Head of caudate nucleus (tissue), 42 donors: ENCODE measurements around the gene UBE2E2.

Experiments used
- DNase-seq, 42 donors: peaks; one replicate each; pipeline versions ENCODE4 v3.0.0 to v3.0.0-alpha.2; 2020 to 2021; ENCODE audit warnings: mixed read lengths in 7 of 42
- intact Hi-C: fragments of 100-400 bp; cut with DNase I; formaldehyde crosslinking; loops from one replicate; pipeline ENCODE4 v1.15.0; 2022

UBE2E2 gene

DNA sequence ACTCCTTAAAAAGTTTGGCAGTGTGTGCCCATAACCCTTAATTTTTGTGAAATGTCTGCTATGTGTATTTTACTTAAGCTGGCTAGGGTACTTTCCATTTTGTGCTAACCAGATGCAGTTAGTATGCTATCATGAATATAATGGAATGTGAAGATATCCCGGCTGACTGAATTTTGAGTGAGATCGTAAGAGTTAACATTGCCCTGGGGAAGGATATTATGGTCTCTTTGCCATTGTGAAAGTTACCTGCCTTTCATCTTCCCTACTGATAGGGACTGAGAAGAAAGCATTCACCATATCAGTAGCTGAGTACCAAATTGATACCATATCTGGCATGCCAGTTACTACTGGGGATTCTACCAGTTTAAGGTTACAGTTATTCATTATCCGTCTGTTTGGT, 243.2 kb downstream of the UBE2E2 start:
- intact Hi-C loops: no loop called here
- DNase-seq: no peak

GRCh38 chr3:23448998-23449537, 245.9 kb downstream of the UBE2E2 start:
- DNase-seq: no peak
- intact Hi-C loops: no loop called here

DNA sequence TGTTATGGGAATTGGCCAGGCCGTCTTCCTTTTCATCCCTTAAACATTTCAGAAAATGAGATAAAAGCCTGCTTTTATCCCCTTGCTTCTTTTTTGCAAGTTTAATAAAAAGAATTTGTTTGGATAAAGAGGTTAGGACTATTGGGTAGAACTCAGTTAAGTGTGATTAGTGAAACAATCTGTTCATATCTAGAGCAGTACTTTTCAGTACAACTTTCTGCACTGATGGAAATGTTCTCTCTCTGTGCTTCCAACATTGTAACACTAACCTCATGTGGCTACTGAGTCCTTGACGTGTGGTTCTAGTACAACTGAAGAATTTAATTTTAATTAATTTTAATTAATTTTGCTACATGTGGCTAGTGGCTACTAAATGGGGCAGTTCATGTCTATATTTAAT, 246.9 kb downstream of the UBE2E2 start:
- intact Hi-C loops: no loop called here
- no peak for DNase-seq

DNA sequence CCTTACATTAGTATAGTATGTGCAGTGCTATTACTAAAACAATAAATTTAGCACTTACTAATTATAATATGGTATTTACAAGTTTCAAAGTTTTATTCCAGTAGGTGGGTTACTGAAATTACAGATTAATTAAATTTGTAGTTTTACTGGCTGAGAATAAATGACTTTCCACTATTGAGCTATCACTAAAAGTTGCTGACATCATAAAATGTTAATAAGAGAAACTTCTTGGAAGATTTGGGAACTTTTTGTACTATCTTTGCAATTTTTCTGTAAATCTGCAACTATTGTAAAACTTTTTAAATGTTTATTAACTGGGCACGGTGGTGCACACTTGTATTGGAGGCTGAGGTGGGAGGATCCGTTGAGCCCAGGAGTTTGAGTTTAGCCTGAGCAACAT, 247.7 kb downstream of the UBE2E2 start:
- intact Hi-C loops: no loop called here
- no peak for DNase-seq

GRCh38 chr3:23452408-23452807, 249.3 kb downstream of the UBE2E2 start:
- no peak for DNase-seq
- intact Hi-C loops: no loop called here

DNA sequence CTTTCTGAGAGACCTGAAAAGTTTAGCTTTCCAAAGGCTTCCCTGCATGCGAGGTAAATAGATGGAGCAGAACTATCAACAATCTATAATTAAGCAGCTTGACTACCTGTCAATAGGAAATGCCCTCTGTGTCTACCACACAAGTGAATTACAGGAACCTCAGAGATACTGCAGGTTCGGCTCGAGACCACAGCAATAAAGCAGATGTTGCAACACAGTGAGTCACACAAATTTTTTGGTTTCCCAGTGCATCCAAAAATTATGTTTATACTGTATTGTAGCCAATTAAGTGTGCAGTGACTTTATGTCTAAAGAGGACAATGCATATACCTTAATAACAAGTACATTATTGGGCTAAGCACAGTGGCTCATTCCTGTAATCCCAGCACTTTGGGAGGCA, 252.0 kb downstream of the UBE2E2 start:
- no peak for DNase-seq
- intact Hi-C loops: no loop called here

- intact Hi-C loops: no loop called here
- DNase-seq: no peak
Measured at GRCh38 chr3:23455775-23456174, 252.6 kb downstream of the UBE2E2 start.

- DNase-seq: no peak
Measured at GRCh38 chr3:23457697-23458096, 254.6 kb downstream of the UBE2E2 start.

GRCh38 chr3:23459465-23459864, 256.3 kb downstream of the UBE2E2 start:
- intact Hi-C loops: no loop called here
- no peak for DNase-seq

More at GRCh38 chr3:23457697-23458096, 254.6 kb downstream of the UBE2E2 start:
- intact Hi-C loops: no loop called here

DNA sequence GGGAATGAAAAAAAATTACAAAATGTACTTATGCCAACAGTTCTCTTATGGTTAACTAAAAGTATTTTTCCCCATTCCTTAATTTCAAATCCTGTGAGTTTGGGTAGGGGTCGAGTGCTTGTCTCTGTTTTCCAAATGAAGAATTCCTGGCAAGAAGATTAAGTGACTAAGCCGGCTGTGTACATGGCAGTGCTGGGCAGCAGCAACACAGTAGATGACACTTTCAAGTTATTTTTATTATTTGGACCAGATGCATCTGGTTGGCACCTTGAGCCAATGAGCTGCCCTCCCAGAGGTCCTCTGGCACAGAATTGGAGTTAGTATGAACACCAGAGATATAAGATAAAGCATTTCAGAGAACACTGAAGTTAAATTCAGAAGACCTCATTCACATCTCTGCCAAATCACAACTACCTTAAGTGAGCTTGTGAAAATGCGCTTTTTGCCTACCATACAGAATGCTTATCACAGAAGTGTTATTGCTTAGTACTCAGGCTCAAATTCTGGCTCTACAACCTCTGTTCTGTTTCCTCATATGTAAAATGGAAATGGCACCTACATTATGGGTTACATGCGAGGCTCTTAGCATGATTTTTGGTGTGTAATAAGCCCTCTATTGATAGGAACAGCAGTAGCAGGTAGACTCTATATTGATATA, 256.9 kb downstream of the UBE2E2 start:
- intact Hi-C loops: no loop called here
- no peak for DNase-seq

DNA sequence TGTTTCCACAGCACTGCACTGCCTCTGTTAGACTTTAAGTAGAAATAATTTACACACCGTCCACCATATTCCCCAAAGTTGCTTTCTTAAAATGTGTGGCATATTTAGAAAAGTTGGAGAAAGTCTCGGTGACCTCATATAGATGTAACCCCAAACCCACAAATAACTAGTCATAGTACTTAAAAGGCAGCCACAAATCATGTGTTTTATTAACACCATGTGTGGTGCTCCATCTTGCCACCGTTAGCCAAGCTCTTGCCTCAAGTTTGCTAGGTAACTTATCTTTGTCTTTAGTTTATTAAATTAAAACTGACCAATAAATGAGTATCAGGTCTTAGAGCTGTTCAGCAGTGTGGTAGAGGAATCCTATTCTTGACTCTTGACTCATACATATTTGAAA, 257.9 kb downstream of the UBE2E2 start:
- no peak for DNase-seq
- intact Hi-C loops: no loop called here

- DNase-seq: no peak
- intact Hi-C loops: no loop called here
Measured at GRCh38 chr3:23463791-23464190, 260.7 kb downstream of the UBE2E2 start.

- intact Hi-C loops: no loop called here
- no peak for DNase-seq
Measured at GRCh38 chr3:23465569-23465968, 262.4 kb downstream of the UBE2E2 start.

DNA sequence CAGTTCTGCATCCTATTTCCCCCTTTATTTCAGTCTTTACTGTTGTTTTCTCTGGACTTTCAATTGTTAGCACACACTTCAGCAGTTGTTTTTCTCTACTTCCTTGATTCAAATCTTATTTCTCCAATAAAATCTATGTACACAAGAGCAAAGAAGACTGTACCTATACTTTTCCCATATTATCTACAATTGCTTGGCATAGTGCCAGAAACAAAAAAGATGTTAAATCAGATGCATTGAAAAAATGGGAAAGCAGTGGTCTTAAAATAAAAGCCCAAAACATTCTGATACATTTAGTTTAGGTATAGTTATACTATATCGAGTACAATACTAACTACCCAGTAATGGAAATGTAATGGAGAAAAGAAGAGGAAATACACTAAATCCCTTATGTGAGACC, 265.1 kb downstream of the UBE2E2 start:
- intact Hi-C loops: no loop called here

GRCh38 chr3:23474580-23475357, 271.6 kb downstream of the UBE2E2 start:
- intact Hi-C loops: no loop called here
- no peak for DNase-seq

More for the DNA sequence above, 265.1 kb downstream of the UBE2E2 start:
- no peak for DNase-seq

DNA sequence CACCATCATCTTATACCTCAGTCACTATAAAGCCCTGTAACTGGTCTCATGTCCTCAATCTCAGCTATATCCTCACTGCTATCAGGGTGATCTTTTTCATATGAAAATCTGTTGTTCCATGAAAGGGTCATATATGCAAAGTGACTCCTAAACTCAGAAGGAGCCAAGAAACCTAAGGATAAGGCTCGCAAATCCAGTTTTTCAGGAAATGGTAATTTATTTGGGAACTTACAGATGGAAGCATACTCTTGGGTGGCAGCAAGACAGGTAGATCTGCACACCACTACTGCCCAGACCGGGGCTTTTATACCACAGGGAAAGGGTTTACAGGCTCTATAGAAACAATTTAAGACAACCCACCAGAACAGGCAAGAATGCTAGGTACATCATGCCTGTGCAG, 272.3 kb downstream of the UBE2E2 start:
- no peak for DNase-seq

GRCh38 chr3:23479026-23479425, 275.9 kb downstream of the UBE2E2 start:
- intact Hi-C loops: no loop called here
- no peak for DNase-seq

More for the DNA sequence above, 272.3 kb downstream of the UBE2E2 start:
- intact Hi-C loops: no loop called here

DNA sequence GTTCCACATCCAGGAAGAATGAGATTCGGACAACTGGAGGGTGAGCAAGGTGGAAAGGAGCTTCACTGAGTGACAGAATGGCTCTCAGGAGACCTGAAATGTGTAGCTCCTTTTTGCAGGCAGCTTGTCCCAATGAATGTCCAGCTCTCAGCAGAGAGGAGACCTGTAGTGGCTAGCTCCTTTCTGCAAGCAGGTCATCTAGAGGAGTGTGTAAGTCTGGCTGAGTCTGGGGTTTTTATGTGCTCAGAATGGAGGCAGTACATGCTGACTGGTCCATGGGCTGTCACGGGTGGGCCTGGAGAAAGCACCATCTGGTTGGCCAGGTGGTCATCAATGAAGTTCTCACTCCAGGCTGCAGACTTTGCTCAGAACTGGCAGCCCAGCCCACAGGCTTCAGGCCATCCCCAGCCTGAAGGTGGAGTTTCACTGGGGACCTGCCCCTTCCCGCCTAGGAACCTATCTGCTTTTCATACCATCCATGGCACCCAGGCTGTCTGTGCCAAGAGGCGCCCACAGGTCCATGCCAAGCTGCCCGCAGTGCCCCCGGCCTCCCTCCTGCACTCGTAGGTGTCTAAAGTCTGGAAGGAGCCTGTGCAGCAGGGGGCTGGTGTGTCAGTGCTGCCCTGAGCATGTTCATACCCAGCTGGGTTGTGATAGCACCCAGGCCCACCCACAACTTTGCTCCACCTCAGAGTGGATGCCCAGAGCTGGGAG, 276.6 kb downstream of the UBE2E2 start:
- intact Hi-C loops: no loop called here
- DNase-seq: peak in 2 of 42 donors; percentile 8 to 10

GRCh38 chr3:23480329-23480714, 277.2 kb downstream of the UBE2E2 start:
- DNase-seq: peak; percentile 72 to 94 (median 88)
- intact Hi-C loops: no loop called here

DNA sequence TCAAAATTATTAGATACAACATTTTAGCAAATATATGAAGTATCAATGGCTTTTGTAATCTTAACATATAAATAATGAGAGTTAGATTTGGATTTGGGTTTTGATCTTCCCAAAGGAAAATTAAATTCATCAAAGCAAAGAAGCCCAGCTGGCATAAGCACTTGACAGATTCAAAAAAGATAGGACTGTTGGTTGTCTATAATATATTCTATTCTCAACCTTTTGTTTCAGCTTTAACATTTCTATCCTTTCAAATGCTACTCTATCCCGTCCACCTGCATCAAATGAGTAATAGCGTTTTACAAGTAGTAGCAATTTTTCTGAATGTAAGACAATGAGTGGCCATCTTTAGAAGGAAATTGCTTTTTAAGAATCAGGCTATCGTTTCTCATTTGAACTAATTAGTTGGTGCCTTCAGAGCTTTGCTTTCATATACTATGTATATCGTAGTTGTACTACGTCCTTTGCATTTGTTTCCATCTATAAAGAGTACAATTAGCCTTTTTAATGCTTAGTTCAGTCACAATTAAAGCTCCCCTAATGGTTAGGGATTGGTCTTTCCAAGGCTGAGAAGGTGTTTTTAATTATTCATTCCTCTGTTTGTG, 278.0 kb downstream of the UBE2E2 start:
- intact Hi-C loops: no loop called here
- no peak for DNase-seq
